ENCODE results near the gene PIP4K2C.
"Not testable (repeated sequence)": the region's sequence is repeated elsewhere in the genome, so short reads cannot be mapped to it uniquely, and the experiment has no call there.

DNA sequence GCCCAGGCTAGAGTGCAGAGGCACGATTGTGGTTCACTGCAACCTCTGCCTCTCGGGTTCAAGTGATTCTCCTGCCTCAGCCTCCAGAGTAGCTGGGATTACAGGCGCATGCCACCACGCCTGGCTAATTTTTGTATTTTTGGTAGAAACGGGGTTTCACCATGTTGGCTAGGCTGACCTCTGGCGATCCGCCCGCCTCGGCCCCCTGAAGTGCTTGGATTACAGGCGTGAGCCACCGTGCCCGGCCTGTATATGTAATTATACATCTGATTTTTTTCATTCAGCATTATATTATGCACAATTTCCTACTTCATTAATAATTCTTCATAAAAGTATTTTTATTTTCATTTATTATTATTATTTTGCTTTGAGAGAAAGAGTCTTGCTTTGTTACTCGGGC is 20.6 kb upstream of the PIP4K2C start:
- not testable (repeated sequence) for TF ChIP-seq POLR2A (IDR thresholded peaks at IDR 0.05; ENCODE audit: low read depth, low read length); POLR2AphosphoS5 (IDR thresholded peaks at IDR 0.05; ENCODE audit: low read depth, low read length); TAF1 (IDR thresholded peaks at IDR 0.05; ENCODE audit: borderline replicate concordance, low read depth, low read length)

Measured in GM12892 (cell line).